Caco-2 (cell line): ENCODE results near the gene MGLL. TPM values are rescaled to one million over a fixed set of nuclear protein-coding genes. Genes with fewer than 3 reads are reported as not detected.

Experiments
- BruUV-seq: library from RNA; stranded (reverse); fragments of 400-500 nt; replicated peaks from 2 replicates; lab custom pipeline; 2021; lab: Mats Ljungman, UMichigan
- CTCF ChIA-PET: fragments of 300-600 bp; sonication (Branson Sonifier 250); formaldehyde crosslinking; loops from one replicate; lab custom pipeline; 2022; ENCODE audit warnings: antibody characterized with exemption; lab: Charles Lee
- POLR2A ChIA-PET: fragments of 300-600 bp; sonication (Branson Sonifier 250); formaldehyde crosslinking; loops from one replicate; lab custom pipeline; 2022; ENCODE audit warnings: antibody characterized with exemption; lab: Charles Lee
- DNase-seq, 2 experiments: peaks; one replicate each; pipeline versions ENCODE4 v3.0.0 to v3.0.0-alpha.2; 2020 to 2022
- H3K27me3 ChIP-seq: replicated peaks from 2 replicates; pipeline ENCODE4 v1.6.0; 2011; ENCODE audit warnings: low read length; ENCODE audit not compliant: control insufficient read depth, insufficient read depth
- H3K36me3 ChIP-seq: 2 replicates; pipeline ENCODE4 v1.5.1; 2011; ENCODE audit warnings: low read length; ENCODE audit not compliant: control insufficient read depth, insufficient read depth
- H3K4me1 ChIP-seq: fragments of 250-450 bp; sonication (Bioruptor Pico); 2 replicates; pipeline ENCODE4 v1.5.1; 2020; ENCODE audit warnings: mild to moderate bottlenecking
- H3K4me3 ChIP-seq: 2 replicates; pipeline ENCODE4 v1.5.1; 2011; ENCODE audit warnings: low read depth, mild to moderate bottlenecking, control low read depth, low read length
- H3K9me3 ChIP-seq: fragments of 250-450 bp; sonication (Bioruptor Pico); 2 replicates; pipeline ENCODE4 v1.5.1; 2020; ENCODE audit warnings: mild to moderate bottlenecking, moderate library complexity
- H3K27ac Mint-ChIP-seq: one replicate; pipeline ENCODE4 v1.8.0; 2022; ENCODE audit warnings: mixed read lengths; ENCODE audit not compliant: unreplicated experiment
- H3K27me3 Mint-ChIP-seq: one replicate; pipeline ENCODE4 v1.8.0; 2022; ENCODE audit warnings: mixed read lengths; ENCODE audit not compliant: insufficient read depth, unreplicated experiment
- H3K36me3 Mint-ChIP-seq: one replicate; pipeline ENCODE4 v1.8.0; 2022; ENCODE audit warnings: mild to moderate bottlenecking, mixed read lengths; ENCODE audit not compliant: insufficient read depth, unreplicated experiment
- H3K4me1 Mint-ChIP-seq: one replicate; pipeline ENCODE4 v1.8.0; 2022; ENCODE audit warnings: low read depth, mixed read lengths; ENCODE audit not compliant: unreplicated experiment
- H3K4me3 Mint-ChIP-seq: one replicate; pipeline ENCODE4 v1.8.0; 2022; ENCODE audit warnings: mild to moderate bottlenecking, moderate library complexity, mixed read lengths; ENCODE audit not compliant: unreplicated experiment
- H3K9me3 Mint-ChIP-seq: one replicate; pipeline ENCODE4 v1.8.0; 2022; ENCODE audit warnings: mixed read lengths; ENCODE audit not compliant: unreplicated experiment
- intact Hi-C: fragments of 100-400 bp; cut with micrococcal nuclease; formaldehyde crosslinking; loops from one replicate; pipeline ENCODE4 v1.10.0; 2022; ENCODE audit not compliant: unreplicated experiment
- total RNA-seq: library from RNA; stranded (reverse); gene quantifications from 2 replicates; pipeline ENCODE4 v1.2.3, GENCODE V29; 2022
- TF ChIP-seq, protein P1 (sequence below), 2 experiments: fragments of 200-600 bp in 1 of 2; IDR thresholded peaks; 1 replicate in 1 of 2; 2 replicates in 1 of 2; pipeline versions ENCODE4 v1.5.1 to v1.8.0; 2011 to 2022; ENCODE audit warnings: antibody characterized with exemption in 1 of 2, control low read depth in 1 of 2, inconsistent platforms in 1 of 2, low read depth in 1 of 2, low read length in 1 of 2, mild to moderate bottlenecking in 1 of 2, moderate library complexity in 1 of 2; ENCODE audit not compliant: insufficient read depth in 1 of 2, severe bottlenecking in 1 of 2, unreplicated experiment in 1 of 2

The MGLL gene
- total RNA-seq, 1 experiment from 2014 or later = 7.8 TPM

DNA sequence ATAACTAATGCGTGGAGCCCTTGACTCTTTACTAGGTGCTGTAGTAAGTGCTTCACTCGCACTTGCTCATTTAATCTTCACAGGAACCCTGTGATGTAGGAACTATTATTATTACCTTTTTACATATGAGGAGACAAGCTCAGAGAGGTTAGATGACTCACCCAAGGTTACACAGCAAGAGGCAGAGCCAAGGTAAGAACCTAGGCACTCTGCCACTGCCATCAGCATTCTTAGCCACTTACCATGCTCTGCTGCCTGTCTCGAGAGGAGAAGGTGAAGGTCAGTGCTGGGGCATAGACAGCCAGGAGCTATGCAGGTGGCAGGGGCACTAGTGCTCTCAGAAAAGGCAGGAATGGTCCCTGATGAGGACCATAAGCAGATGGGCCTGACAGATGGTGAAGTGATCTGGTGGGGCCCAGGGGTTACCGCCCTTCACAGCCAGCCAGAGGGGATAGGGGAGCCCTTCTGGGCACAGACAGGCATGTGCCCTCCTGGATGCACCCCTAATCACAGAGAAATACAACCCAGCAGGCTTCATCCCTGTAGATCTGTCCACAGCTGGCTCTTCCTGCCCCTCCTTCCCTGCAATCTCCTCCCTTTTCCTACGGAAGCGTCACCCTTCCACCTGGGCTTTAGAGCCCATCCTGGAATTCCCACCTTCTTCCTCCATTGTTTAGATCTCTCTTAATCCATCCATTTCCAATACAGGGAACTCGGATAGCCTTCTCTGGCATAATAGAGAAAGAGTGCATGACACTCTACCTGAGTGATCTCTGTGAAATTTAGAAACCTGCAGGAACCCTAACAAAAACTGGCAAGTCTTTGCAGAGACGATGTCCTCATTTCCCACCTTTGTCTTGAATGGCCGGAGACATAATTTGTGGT, 122.7 kb downstream of the MGLL start:
- H3K4me1 Mint-ChIP-seq = no peaks in the 10 kb centered on the region
- H3K36me3 Mint-ChIP-seq = no peaks in the 10 kb centered on the region
- ChIA-PET POLR2A (no interaction called here), CTCF (no interaction called here)
- H3K4me3 ChIP-seq = no peak overlapping the region
- no peaks in the 10 kb centered on the region for H3K27me3 Mint-ChIP-seq
- DNase-seq = no peak
- no TSS peak for BruUV-seq
- no peaks in the 10 kb centered on the region for H3K9me3 ChIP-seq
- H3K4me1 ChIP-seq = no peaks in the 10 kb centered on the region
- H3K4me3 Mint-ChIP-seq = no peak overlapping the region
- no peaks in the 10 kb centered on the region for H3K9me3 Mint-ChIP-seq
- intact Hi-C loops = no loop called here
- peak overlapping the region; percentile 59 for H3K27ac Mint-ChIP-seq
- TF ChIP-seq, protein P1, sequence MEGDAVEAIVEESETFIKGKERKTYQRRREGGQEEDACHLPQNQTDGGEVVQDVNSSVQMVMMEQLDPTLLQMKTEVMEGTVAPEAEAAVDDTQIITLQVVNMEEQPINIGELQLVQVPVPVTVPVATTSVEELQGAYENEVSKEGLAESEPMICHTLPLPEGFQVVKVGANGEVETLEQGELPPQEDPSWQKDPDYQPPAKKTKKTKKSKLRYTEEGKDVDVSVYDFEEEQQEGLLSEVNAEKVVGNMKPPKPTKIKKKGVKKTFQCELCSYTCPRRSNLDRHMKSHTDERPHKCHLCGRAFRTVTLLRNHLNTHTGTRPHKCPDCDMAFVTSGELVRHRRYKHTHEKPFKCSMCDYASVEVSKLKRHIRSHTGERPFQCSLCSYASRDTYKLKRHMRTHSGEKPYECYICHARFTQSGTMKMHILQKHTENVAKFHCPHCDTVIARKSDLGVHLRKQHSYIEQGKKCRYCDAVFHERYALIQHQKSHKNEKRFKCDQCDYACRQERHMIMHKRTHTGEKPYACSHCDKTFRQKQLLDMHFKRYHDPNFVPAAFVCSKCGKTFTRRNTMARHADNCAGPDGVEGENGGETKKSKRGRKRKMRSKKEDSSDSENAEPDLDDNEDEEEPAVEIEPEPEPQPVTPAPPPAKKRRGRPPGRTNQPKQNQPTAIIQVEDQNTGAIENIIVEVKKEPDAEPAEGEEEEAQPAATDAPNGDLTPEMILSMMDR (IDR thresholded peaks at IDR 0.05; ENCODE audit: insufficient read depth in 1 of 2, low read depth in 1 of 2, low read length in 1 of 2, severe bottlenecking in 1 of 2, unreplicated experiment in 1 of 2) = no peak
- no peaks in the 10 kb centered on the region for H3K27me3 ChIP-seq
- H3K36me3 ChIP-seq = no peaks in the 10 kb centered on the region

DNA sequence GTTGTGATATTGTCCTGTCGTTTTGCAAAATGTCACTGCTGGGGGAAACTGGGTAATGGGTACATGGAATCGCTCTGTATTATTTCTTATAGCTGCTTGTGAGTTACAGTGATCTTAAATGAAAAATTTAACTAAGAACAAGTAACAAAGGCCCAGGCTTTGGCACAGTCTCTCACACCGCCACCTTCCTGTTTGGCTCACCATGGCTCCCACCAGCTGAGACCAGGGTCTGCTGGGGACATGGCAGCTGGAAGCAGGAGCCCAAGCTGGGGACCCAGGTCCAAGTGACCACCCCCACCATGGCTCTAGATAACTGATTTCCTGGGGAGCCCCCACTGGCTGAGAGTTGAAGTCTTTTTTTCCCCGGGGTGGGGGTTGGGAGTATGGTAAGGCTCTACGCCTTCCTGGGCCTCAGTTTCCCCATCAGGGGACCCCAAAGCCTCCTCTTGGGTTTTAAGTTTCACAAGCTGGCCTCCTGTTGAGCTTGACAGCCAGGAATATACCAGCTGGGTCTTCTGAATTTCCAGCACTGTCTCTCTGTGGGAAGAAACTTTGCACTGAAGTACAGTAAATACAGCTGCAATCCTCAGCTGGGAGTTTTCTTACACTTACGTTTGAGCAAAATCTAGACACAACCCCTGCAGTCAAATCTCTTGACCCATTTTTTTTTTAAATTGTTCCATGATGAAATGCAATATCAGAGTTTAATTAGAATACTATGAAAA, 123.5 kb downstream of the MGLL start:
- ChIA-PET POLR2A (interaction anchor here (0.6 kb wide), 1 partner anchor 22 kb away, joined by 3 read pairs; no protein-coding TSS in a partner anchor), CTCF (no interaction called here)
- H3K4me3 ChIP-seq = no peak overlapping the region
- no peak overlapping the region for H3K27ac Mint-ChIP-seq
- H3K4me1 Mint-ChIP-seq = no peaks in the 10 kb centered on the region
- TF ChIP-seq, protein P1 (IDR thresholded peaks at IDR 0.05; ENCODE audit: insufficient read depth in 1 of 2, low read depth in 1 of 2, low read length in 1 of 2, severe bottlenecking in 1 of 2, unreplicated experiment in 1 of 2) = no peak
- H3K9me3 Mint-ChIP-seq = no peaks in the 10 kb centered on the region
- no peak for DNase-seq
- no peaks in the 10 kb centered on the region for H3K27me3 Mint-ChIP-seq
- BruUV-seq = no TSS peak
- no peak overlapping the region for H3K4me3 Mint-ChIP-seq
- peaks cover 4% of the 10 kb centered on the region for H3K36me3 Mint-ChIP-seq
- no peaks in the 10 kb centered on the region for H3K36me3 ChIP-seq
- intact Hi-C loops = no loop called here
- no peaks in the 10 kb centered on the region for H3K27me3 ChIP-seq
- no peaks in the 10 kb centered on the region for H3K9me3 ChIP-seq
- H3K4me1 ChIP-seq = no peaks in the 10 kb centered on the region

DNA sequence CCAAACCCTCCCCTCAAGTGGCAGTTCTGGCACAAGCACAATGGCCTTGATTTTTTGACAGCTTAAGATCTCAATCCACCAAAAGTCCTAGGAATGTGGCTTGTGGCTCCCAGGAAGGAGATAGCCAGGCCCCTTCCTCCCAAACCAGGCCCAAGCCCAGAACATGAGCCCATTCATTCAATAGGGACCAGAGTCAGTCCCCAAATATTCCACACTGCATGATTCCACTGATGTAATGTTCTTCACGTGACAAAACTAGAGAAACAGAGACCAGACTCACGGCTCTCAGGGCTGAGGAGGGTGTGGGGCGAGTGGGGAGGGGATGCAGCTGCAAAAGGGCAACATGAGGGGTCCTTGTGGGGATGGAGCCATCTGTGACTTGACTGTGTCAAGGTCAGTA, 124.0 kb downstream of the MGLL start:
- H3K9me3 Mint-ChIP-seq = no peaks in the 10 kb centered on the region
- no peak overlapping the region for H3K4me3 ChIP-seq
- H3K4me1 Mint-ChIP-seq = no peaks in the 10 kb centered on the region
- H3K4me1 ChIP-seq = no peaks in the 10 kb centered on the region
- no peaks in the 10 kb centered on the region for H3K27me3 ChIP-seq
- BruUV-seq = no TSS peak
- H3K27me3 Mint-ChIP-seq = no peaks in the 10 kb centered on the region
- no peak overlapping the region for H3K4me3 Mint-ChIP-seq
- ChIA-PET CTCF (interaction anchor here (1.3 kb wide), 1 partner anchor 93 kb away, joined by 6 read pairs; no protein-coding TSS in a partner anchor), POLR2A (interaction anchor here (0.6 kb wide), 1 partner anchor 22 kb away, joined by 3 read pairs; no protein-coding TSS in a partner anchor)
- no peak overlapping the region for H3K27ac Mint-ChIP-seq
- no peaks in the 10 kb centered on the region for H3K9me3 ChIP-seq
- TF ChIP-seq, protein P1 (IDR thresholded peaks at IDR 0.05; ENCODE audit: insufficient read depth in 1 of 2, low read depth in 1 of 2, low read length in 1 of 2, severe bottlenecking in 1 of 2, unreplicated experiment in 1 of 2) = no peak
- H3K36me3 Mint-ChIP-seq = peaks cover 4% of the 10 kb centered on the region
- H3K36me3 ChIP-seq = no peaks in the 10 kb centered on the region
- intact Hi-C loops = no loop called here
- DNase-seq = no peak
